Activated CD8-positive, alpha-beta memory T cell treated with anti-CD3 and anti-CD28 coated beads, Interleukin-2, amount 10 ng/mL, durations not matched to agents 7 days and 5 days (primary cell): ENCODE results near the gene ZNF576. TPM values are rescaled to one million over a fixed set of nuclear protein-coding genes. Genes with fewer than 3 reads are reported as not detected.
"Not testable (repeated sequence)": the region's sequence is repeated elsewhere in the genome, so short reads cannot be mapped to it uniquely, and the experiment has no call there.

Experiments
- ATAC-seq: fragments of 150-1000 bp; cut with Tn5 transposase; one replicate; pipeline ENCODE4 v1.10.0; 2021; ENCODE audit warnings: moderate library complexity
- CTCF ChIA-PET: fragments of 350-600 bp; sonication (Branson Sonifier 250); formaldehyde crosslinking; loops from one replicate; lab custom pipeline; 2021; ENCODE audit warnings: antibody characterized with exemption; lab: Charles Lee
- DNase-seq: peaks from one replicate; pipeline ENCODE4 v3.0.0-alpha.2; 2020
- H3K27ac Mint-ChIP-seq: one replicate; pipeline ENCODE4 v1.8.0; 2021; ENCODE audit warnings: mild to moderate bottlenecking, mixed read lengths
- H3K27me3 Mint-ChIP-seq: one replicate; pipeline ENCODE4 v1.8.0; 2021; ENCODE audit warnings: mixed read lengths
- H3K36me3 Mint-ChIP-seq: one replicate; pipeline ENCODE4 v1.8.0; 2021; ENCODE audit warnings: mild to moderate bottlenecking, mixed read lengths
- H3K4me1 Mint-ChIP-seq: one replicate; pipeline ENCODE4 v1.8.0; 2021; ENCODE audit warnings: mixed read lengths
- H3K4me3 Mint-ChIP-seq: one replicate; pipeline ENCODE4 v1.8.0; 2021; ENCODE audit warnings: mild to moderate bottlenecking, moderate library complexity, mixed read lengths
- H3K9me3 Mint-ChIP-seq: one replicate; pipeline ENCODE4 v1.8.0; 2022; ENCODE audit warnings: low read depth, mixed read lengths
- total RNA-seq, 2 experiments: library from RNA; stranded (reverse); gene quantifications; one replicate each; pipeline ENCODE4 v1.2.3, GENCODE V29; 2021

The ZNF576 gene
- total RNA-seq, 2 experiments from 2014 or later, result 18.6 to 21.3 TPM

DNA sequence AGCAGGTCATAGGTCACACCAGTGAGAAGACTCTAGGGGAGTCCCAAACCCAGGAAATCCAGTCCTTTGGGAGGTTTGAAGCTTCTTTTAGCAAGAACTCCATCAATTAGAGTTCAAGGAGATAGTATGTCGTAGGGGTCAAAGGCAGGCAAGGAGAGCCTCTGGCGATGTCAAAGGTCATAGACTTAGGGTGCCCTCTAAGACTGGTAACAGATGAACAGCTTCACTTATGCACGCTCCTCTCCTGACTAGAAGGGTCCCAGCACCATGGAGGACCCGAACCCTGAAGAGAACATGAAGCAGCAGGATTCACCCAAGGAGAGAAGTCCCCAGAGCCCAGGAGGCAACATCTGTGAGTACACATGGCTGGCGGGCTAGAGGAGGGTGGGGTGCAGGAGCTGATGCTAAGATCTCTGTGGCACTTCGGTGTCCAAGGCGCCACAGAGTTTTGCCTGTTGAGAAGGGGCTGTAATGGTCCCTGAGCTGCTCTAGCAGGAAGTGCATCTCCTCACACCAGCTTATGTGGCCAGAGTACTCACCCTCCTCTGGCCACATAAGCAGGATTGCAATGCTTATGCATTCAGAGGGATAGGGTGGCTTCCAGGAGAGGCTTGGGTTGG, 557 bp downstream of the ZNF576 start:
- peak; percentile 43 for DNase-seq
- CTCF ChIA-PET, result interaction anchor here (0.5 to 6.4 kb wide), 14 partner anchors 22 to 1272 kb away, joined by 3 to 173 read pairs (median 4); partner anchors contain the start of genes ETHE1, PINLYP, XRCC1 and ZNF428
- peak overlapping the region; percentile 90 for H3K27ac Mint-ChIP-seq

DNA sequence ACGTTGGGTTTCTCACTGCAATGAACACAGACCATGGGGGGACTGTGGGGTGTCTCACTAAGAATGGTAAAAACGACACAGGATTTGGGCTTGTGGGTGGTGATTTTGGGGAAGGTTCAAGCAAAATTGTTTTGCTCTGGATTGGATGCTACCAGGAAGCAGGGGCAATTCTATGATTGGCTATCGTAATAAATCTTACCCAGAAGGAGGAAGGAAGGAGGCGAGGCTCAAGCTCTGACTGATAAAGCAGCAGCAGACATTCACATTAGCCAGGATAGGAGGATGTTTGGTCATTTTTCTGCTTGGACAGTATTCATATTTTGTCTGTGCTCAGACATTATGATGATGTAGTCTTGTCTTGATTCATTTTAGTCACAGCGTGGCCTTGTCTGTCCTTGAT, 1.5 kb downstream of the ZNF576 start:
- CTCF ChIA-PET, result interaction anchor here (0.8 to 6.4 kb wide), 7 partner anchors 22 to 74 kb away, joined by 3 to 173 read pairs (median 38); partner anchors contain the start of genes ETHE1, PINLYP, XRCC1 and ZNF428
- peaks cover 29% of the 10 kb centered on the region for H3K4me1 Mint-ChIP-seq
- DNase-seq, result no peak
- peak overlapping the region; percentile 90 for H3K27ac Mint-ChIP-seq
- H3K4me3 Mint-ChIP-seq, result peak overlapping the region; percentile 94
- no peak for ATAC-seq
- H3K27me3 Mint-ChIP-seq, result no peaks in the 10 kb centered on the region
- no peaks in the 10 kb centered on the region for H3K9me3 Mint-ChIP-seq
- H3K36me3 Mint-ChIP-seq, result peaks cover 3% of the 10 kb centered on the region

More for the DNA sequence above, 557 bp downstream of the ZNF576 start:
- peaks cover 29% of the 10 kb centered on the region for H3K4me1 Mint-ChIP-seq
- no peaks in the 10 kb centered on the region for H3K27me3 Mint-ChIP-seq
- no peaks in the 10 kb centered on the region for H3K9me3 Mint-ChIP-seq
- no peak for ATAC-seq
- peak overlapping the region; percentile 94 for H3K4me3 Mint-ChIP-seq
- H3K36me3 Mint-ChIP-seq, result peaks cover 6% of the 10 kb centered on the region

DNA sequence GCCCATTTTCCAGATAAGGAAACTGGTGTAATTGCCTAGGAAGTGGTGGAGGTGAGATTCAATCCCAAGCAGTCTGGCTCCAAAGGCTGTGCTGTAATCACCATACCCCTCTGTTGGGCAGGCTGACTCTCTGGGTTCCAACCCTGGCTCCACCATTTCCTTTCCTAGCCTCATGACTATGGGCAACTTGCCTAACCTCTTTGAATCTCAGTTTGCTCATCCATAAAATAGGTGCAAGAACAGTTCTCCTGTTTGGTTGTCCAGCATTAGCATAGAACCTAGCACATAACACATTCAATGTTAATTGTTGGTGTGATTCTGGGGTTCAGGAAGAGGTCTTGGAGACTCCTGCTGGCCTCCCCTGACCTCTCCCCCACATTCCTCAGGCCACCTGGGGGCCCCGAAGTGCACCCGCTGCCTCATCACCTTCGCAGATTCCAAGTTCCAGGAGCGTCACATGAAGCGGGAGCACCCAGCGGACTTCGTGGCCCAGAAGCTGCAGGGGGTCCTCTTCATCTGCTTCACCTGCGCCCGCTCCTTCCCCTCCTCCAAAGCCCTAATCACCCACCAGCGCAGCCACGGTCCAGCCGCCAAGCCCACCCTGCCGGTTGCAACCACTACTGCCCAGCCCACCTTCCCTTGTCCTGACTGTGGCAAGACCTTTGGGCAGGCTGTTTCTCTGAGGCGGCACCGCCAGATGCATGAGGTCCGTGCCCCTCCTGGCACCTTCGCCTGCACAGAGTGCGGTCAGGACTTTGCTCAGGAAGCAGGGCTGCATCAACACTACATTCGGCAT, 2.2 kb downstream of the ZNF576 start:
- ATAC-seq, result no peak
- Mint-ChIP-seq H3K4me3 (no peak overlapping the region), H3K27ac (no peak overlapping the region), H3K9me3 (no peaks in the 10 kb centered on the region), H3K27me3 (no peaks in the 10 kb centered on the region), H3K36me3 (no peaks in the 10 kb centered on the region), H3K4me1 (peaks cover 24% of the 10 kb centered on the region)
- CTCF ChIA-PET, result interaction anchor here (5.2 to 6.4 kb wide), 3 partner anchors 24 to 75 kb away, joined by 38 to 173 read pairs (median 111); partner anchors contain the start of genes ETHE1, PINLYP and XRCC1
- no peak for DNase-seq

DNA sequence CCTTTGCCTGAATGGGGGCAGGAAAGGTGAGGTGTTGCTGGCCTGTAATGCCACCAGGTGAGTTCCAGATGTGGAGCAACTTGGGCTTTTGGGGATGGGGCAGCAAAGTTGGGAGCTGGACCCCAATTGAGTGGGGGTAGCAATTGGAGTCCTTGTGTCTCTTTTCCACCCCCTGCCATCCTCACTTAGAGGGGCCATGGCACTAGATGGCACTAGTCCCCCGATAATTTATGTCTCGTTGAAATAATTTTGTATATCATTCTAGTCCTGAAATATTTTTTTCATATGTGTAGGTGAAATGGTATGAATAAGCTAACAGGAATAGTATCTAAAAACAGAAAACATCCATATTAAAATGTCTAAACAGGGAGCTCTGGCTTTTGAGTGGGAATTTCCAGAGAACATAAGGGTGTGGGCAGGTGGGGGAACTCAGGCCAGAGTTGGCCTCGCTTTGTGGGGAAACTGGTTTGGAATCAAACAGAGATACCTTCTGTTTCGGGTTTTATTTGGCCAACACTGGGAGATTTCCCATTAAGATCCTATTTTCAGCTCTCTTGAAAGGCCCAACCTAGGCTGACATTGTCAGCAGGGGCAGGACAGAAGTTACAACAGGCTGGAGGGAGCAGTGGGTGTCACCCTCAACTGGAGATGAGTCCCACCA, 3.4 kb downstream of the ZNF576 start:
- Mint-ChIP-seq H3K4me3 (no peak overlapping the region), H3K4me1 (peaks cover 18% of the 10 kb centered on the region), H3K27ac (no peak overlapping the region), H3K36me3 (no peaks in the 10 kb centered on the region), H3K27me3 (no peaks in the 10 kb centered on the region), H3K9me3 (no peaks in the 10 kb centered on the region)
- DNase-seq (no peak), ATAC-seq (no peak)
- CTCF ChIA-PET, result interaction anchor here (0.9 to 1.8 kb wide), 2 partner anchors 25 to 44 kb away, joined by 3 to 7 read pairs; no protein-coding TSS in a partner anchor

DNA sequence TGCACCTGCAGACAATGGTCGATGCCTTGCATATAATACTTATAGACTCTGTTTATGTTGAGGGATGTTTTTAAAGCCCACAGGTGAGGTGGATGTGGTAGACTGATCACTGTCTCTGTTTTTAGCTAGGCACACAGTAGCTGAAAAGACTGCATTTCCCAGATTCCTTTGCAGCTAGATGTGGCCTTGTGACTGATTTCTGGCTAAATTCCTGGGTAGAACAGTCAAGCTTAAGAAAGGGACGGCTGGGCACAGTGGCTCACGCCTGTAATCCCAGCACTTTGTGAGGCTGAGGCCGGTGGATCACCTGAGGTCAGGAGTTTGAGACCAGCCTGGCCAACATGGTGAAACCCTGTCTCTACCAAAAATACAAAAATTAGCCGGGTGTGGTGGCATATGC, 3.9 kb downstream of the ZNF576 start:
- H3K36me3 Mint-ChIP-seq, H3K27me3 Mint-ChIP-seq: not testable (repeated sequence)
- CTCF ChIA-PET, result interaction anchor here (1.8 kb wide), 1 partner anchor 45 kb away, joined by 7 read pairs; no protein-coding TSS in a partner anchor

DNA sequence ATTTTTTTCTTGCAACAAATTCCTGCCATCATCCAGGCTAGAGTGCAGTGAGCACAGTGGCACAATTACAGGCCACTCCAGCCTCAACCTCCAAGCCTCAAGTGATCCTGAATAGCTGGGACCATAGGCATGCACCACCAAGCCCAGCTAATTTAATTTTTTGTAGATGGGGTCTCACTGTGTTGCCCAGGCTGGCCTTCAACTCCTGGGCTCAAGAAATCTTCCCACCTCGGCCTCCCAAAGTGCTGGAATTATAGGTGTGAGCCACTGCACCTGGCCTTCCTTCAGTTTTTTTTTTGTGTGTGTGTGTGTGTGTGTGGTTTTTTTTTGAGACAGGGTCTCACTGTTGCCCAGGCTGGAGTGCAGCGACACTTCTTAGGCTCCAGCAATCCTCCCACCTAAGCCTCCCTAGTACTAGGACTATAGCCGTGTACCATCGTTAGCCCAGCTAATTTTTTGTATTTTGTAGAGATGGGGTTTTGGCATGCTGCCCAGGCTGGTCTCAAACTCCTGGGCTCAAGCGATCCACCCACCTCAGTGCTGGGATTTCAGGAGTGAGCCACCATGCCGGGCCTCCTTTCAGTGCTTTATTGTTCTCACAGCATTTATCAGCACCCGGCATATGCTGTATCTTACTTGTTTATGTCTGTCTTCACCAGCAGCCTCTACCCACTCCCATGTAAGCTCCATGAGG, 9.6 kb downstream of the ZNF576 start:
- H3K36me3 Mint-ChIP-seq, result no peaks in the 10 kb centered on the region
- ATAC-seq (no peak), DNase-seq (no peak)
- CTCF ChIA-PET, result interaction anchor here (0.6 to 1.4 kb wide), 3 partner anchors 12 to 87 kb away, joined by 3 to 7 read pairs (median 3); no protein-coding TSS in a partner anchor
- H3K4me1 Mint-ChIP-seq, result no peaks in the 10 kb centered on the region
- no peak overlapping the region for H3K4me3 Mint-ChIP-seq
- H3K27ac Mint-ChIP-seq, result no peak overlapping the region
- no peaks in the 10 kb centered on the region for H3K9me3 Mint-ChIP-seq
- H3K27me3 Mint-ChIP-seq, result no peaks in the 10 kb centered on the region

More for the DNA sequence above, 3.9 kb downstream of the ZNF576 start:
- not testable (repeated sequence) for DNase-seq, ATAC-seq, H3K9me3 Mint-ChIP-seq, H3K4me3 Mint-ChIP-seq, H3K27ac Mint-ChIP-seq
- peaks cover 18% of the 10 kb centered on the region for H3K4me1 Mint-ChIP-seq

DNA sequence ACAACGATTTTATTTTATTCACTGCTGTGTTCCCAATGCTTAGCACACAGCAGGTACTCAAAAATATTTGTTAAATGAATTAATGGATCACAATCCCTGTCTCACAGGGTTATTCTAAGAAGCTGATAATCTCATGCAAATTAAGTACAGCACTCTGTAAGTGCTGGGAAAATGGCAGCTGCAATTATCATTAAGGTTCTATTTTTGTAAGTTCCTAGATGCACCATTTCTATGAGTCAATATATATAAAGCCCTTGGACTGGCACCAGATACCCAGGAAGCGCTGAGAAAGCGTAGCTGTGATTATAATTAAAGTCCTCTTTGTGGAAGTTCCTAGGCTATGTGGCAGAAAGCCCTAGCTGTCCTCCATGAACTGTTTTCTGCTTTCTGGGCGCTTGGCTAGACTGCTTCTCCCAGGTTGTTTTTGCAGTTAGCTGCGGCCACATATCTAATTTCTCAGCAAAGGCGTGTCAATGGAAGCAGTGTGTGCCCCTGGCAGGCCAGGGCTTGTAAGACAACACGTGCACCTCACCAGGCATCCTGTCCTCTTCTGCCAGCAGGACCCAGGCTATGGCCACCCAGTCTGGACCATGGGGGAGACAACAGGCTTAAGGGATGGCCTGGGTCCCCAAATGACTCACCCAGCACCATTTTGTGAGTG, 10.3 kb downstream of the ZNF576 start:
- ATAC-seq (no peak), DNase-seq (no peak)
- Mint-ChIP-seq H3K36me3 (no peaks in the 10 kb centered on the region), H3K27me3 (no peaks in the 10 kb centered on the region), H3K9me3 (no peaks in the 10 kb centered on the region), H3K4me3 (no peak overlapping the region), H3K4me1 (no peaks in the 10 kb centered on the region), H3K27ac (no peak overlapping the region)
- CTCF ChIA-PET, result interaction anchor here (0.6 to 1.4 kb wide), 4 partner anchors 12 to 159 kb away, joined by 3 to 7 read pairs (median 3); no protein-coding TSS in a partner anchor

DNA sequence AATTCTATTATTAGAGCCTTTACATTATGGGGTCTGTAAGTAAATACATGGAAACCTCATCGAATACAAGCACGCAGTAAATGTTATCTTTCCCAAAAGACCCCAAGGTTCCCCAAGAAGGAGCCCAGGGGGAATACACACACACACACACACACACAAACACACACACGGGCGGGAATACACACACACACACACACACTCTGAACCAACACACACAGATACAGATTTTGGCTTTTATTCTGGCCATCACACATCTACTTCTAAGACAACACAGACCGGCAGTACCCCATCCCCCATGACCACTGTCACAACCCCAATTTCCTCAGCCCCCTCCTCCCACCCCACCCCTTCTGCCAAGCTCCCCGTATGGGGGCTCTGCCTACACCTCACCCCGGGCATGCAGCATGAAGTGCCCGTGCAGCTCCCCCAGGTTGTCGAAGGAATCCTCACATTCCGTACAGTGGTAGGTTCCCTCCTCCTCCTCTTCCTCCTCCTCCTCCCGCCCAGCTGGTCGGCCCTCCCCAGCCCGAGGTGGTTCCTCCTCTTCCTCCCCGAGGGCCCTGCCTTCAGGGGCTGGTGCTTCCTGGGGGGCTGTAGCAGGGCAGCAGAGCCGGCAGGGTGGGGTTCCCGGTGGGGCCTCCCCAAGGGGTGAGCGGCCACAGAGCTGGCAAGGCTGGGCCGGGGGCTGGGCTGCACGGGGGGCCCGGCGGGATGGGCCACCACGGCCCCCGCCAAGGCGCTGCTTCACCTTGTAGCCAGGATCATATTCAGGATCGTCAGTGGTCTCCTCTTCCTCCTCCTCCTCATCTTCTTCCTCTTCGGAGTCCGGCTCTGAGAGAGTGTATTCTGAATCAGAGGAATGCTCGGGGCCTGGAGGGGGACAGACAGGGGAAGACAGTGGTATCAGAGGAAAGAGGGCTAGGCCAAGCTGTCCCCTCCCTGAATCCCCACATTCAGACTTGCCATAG, 11.1 kb downstream of the ZNF576 start:
- DNase-seq (no peak), ATAC-seq (no peak)
- no peaks in the 10 kb centered on the region for H3K27me3 Mint-ChIP-seq
- H3K4me3 Mint-ChIP-seq, result no peak overlapping the region
- no peak overlapping the region for H3K27ac Mint-ChIP-seq
- no peaks in the 10 kb centered on the region for H3K4me1 Mint-ChIP-seq
- CTCF ChIA-PET, result interaction anchor here (1.2 to 1.4 kb wide), 2 partner anchors 88 to 160 kb away, joined by 3 read pairs; no protein-coding TSS in a partner anchor
- H3K9me3 Mint-ChIP-seq, result no peaks in the 10 kb centered on the region
- peaks cover 3% of the 10 kb centered on the region for H3K36me3 Mint-ChIP-seq

DNA sequence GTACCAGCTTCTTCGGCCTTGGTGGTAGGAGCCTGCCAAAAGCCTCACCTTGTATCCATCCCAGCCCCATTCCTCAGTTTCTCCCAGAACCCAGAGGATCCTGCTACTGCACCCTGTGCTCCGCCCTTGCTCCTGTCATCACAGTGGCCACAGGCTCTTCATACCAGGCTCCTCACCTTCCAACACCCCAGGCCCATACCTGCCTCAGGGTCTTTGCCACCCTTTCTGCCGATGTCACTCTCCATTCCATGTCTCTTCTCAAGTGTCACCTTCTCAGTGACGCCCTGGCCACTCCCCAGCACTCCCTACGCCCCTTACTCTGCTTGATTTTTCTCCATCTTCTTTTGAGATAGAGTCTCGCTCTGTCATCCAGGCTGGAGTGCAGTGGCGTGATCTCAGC, 13.5 kb downstream of the ZNF576 start:
- CTCF ChIA-PET, result no interaction called here
- H3K27ac Mint-ChIP-seq, result no peak overlapping the region
- peaks cover 8% of the 10 kb centered on the region for H3K36me3 Mint-ChIP-seq

DNA sequence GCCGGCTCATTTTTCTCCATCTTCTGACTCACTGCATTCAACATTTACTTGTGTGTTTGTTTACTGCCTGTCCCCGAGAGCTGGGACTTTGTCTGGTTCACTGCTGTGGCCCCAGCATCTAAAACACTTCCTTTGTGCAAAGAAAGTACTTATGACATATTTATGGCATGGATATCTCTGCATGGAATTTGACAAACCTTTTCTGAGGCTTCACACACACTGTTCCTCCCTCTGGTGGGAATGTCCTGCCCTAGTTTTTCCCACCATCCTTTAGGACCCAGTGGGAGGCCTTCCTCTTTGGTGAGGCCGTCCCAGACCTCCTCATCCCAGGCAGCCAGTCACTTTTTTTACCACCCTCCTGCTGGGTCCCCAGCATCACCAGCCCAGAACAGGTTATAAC, 14.1 kb downstream of the ZNF576 start:
- H3K4me3 Mint-ChIP-seq, result no peak overlapping the region
- no peaks in the 10 kb centered on the region for H3K4me1 Mint-ChIP-seq
- H3K27me3 Mint-ChIP-seq, result no peaks in the 10 kb centered on the region
- no peaks in the 10 kb centered on the region for H3K9me3 Mint-ChIP-seq
- H3K27ac Mint-ChIP-seq, result no peak overlapping the region
- DNase-seq (no peak), ATAC-seq (no peak)
- peaks cover 8% of the 10 kb centered on the region for H3K36me3 Mint-ChIP-seq
- CTCF ChIA-PET, result no interaction called here

More for the DNA sequence above, 13.5 kb downstream of the ZNF576 start:
- DNase-seq, result no peak
- no peak for ATAC-seq
- Mint-ChIP-seq H3K4me1 (no peaks in the 10 kb centered on the region), H3K27me3 (no peaks in the 10 kb centered on the region), H3K4me3 (no peak overlapping the region), H3K9me3 (no peaks in the 10 kb centered on the region)

DNA sequence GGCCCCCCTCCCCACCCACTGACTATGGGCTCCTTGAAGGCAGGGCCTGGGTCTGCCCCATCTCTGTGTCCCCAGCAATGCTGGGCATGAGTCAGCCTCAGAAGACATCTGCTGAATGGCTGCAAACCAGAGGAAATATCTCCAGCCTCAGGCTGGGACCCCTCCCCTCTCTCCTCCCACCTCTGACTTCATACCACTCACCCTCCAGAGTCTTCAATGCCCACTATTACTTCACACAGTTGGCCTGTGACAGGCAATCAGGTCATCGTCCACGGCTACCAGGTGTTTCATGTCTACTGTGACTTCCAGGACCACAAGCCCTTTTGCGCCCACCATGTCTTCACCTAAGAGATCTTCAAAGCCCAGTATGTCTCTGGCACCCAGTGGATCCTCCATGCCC, 15.4 kb downstream of the ZNF576 start, which contains the start of gene SRRM5:
TSS of gene SRRM5 (plus strand) at position 301 of the 400 bp plus-strand sequence. CDS start at position 335, 34 bp downstream.
- H3K27me3 Mint-ChIP-seq, result no peaks in the 10 kb centered on the region
- H3K9me3 Mint-ChIP-seq, result no peaks in the 10 kb centered on the region
- CTCF ChIA-PET, result no interaction called here
- H3K4me3 Mint-ChIP-seq, result no peak within 1 kb of the TSS
- no peak for DNase-seq
- peak within 1 kb of the TSS; percentile 63 for H3K27ac Mint-ChIP-seq
- ATAC-seq, result no peak
- H3K4me1 Mint-ChIP-seq, result no peaks in the 10 kb centered on the region
- H3K36me3 Mint-ChIP-seq, result peaks cover 8% of the 10 kb centered on the region
